Activated effector memory CD4-positive, alpha-beta T cell treated with Interleukin-2 at 50 U/mL for 16 hours (primary cell): ENCODE results near the gene CAVIN1.
"Not testable (repeated sequence)": the region's sequence is repeated elsewhere in the genome, so short reads cannot be mapped to it uniquely, and the experiment has no call there.

ENCODE experiments used
- DNase-seq: peaks from one replicate; pipeline ENCODE4 v3.0.0-alpha.2; 2020

Gene CAVIN1

DNA sequence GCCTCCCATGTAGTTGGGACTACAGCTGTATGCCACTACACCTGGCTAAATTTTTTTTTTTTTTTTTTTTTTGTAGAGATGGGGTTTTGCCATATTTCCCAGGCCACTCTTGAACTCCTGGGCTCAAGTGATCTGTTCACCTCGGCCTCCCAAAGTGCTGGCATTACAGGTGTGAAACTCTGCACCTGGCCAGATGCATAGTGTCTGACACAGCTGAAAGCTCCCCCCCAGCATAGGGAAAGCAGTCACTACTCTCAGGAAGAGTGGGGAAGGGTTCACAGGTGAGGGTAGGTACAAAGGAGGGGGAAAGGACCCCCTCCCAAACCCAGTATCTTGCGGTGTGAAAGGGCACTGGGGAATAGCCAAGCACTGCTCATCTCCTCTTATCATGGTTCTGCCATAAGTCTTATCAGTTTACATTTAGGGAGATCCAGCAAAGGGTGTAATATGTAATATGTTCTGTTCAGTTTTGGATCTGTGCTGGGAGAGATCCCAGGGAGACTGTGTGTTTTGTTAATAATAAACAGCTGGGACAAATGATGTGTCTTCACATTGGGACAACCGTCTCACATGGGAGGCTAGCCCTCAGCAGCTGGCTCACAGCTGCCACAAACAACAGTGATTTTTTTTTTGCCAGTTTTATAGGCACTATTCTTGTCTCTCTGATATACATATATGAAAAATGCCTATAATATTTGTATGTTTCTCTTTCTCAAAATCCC, 6.8 kb upstream of the CAVIN1 start:
- DNase-seq: no peak

DNA sequence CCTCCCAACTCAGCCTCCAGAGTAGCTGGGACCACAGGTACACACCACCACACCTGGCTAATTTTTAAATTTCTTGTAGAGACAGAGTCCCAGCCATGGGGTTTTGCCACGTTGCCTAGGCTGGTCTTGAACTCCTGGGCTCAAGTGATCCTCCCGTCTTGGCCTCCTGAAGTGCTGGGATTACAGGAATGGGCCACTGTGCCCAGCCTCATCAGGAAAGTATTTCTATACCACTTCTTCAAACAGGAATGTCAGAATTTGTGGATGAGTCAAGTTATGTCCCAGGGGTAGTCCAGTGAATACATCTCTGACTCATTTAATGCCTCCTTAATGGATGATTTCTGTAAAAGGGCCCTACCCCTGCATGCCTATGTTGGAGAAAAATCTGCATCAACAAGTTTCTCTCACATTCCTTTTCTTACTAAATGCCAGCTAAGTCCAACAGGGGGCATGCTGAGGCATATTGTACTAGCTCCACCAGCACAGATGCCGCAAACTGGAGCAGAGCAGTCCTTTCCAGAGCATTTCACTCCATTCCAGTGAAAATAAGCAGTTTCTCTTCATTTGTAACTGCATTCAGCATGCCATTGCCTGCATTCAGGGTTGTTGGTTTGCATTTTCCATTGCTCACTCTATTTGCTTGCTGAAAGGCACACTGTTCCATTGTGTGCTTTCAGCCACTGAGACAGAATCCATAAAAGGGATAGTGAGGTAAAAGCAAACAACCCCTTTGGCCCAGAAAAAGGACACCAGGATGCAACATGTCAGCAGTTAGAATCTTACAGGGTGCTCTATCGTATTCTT, 5.3 kb upstream of the CAVIN1 start:
- no peak for DNase-seq

DNA sequence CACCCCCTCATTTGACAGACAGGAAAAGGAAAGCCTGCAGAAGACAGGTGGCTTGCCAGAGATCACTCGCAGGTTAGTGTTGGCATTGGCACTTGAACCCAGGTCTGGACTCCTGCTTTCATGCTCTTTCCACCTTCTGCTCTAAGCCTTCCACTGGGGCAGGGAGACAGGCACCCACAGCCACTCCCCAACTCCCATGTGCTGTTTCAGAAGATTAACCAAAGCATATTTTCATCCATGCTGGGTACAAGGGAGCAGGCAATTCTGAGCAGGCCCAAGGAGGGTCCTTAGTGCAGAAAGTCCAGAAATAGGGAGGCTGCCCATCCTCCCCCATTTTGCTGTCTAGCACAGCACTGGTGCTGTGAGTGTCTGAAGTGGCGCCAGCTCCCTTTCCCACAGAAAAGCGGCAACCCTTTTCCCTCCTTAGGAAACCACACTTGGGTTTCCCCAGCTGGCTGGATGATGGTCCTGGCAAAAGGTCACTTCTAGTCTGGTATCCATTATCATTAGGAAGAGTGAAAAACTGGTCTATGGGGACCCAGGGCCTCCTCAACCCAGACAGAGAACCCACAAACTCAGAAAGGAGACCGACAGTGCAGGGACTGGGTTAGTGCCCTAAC, 2.0 kb upstream of the CAVIN1 start:
- DNase-seq: no peak

DNA sequence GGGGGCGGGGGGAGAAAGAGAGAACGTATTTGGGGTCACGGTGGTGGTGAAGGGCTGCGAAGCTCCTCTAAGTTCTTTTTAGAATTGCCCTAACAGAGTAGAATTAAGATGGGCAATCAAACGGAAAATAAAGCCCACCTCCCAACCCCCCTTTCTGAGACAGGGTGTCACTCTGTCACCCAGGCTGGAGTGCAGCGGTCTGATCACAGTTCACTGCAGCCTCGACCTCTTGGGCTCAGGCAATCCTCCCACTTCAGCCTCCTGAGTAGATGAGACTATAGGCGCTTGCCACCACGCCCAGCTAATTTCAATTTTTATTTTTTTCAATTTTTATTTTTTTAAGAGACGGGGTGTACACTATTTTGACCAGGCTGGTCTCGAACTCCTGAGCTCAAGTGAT, 710 bp upstream of the CAVIN1 start:
- no peak for DNase-seq

DNA sequence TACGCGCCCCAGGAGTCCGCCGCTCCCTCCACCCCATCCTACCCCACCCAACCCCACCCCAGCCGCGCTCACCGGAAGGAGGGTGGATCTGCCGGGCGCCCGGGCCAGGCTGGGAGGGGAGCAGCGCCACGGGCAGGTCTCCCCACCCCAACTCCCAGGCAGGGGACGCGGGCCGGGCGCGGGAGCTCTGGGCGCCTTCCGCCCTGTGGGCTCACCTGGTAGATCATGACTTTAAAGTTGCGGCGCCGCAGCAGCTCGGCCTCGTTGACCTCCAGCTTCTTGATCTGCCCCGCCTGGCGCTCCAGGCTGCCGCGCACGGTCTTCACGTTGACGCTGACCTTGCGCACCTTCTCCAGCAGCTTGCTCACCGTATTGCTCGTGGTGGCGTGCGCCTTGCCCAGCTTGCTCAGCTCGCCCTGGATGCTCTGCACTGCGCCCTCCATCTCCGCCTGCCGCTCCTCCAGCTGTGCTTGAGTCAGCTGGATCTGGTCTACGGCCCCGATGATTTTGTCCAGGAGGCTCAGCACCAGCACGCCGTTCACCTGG, 571 bp downstream of the CAVIN1 start:
- no peak for DNase-seq

DNA sequence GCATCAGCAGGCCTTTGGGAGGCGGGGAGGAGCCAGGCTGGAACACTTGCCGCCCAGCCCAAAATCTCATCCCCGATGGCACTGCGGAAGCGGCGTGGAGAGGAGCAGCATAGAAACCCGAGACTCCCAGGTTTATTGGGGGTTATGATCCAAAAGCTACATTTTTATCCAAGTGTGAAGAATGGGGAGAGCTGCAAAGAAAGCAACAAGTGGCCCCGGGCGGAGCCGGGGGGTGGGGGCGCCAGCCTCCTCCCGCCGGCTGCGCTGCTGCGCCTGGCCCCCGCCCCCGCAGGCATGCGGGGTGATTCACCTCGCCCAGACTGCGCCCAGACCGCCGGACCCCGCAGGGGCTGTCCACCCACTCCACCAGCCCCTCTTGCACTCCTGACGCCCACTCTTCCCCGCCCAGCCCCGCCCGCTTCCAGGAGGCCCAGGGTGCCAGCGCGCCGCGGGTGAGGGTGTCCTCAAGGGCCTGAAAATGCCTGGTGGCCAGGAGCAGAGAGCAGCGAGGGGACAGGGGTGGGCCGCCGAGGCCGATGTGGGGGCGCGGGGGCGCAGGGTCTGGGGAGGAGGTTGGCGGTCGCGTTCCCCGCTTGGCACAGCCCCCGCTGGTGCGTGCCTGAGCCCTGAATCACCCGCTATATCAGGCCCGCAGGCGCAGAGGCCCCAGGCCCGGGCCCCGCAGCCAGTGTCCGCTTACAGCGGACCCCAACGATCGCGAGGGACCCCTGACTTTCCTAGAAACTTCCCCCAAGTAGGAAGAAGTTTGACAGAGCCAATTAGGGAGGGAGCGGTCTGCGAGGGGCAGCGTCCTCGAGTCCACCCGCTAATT, 1.3 kb downstream of the CAVIN1 start:
- no peak for DNase-seq

DNA sequence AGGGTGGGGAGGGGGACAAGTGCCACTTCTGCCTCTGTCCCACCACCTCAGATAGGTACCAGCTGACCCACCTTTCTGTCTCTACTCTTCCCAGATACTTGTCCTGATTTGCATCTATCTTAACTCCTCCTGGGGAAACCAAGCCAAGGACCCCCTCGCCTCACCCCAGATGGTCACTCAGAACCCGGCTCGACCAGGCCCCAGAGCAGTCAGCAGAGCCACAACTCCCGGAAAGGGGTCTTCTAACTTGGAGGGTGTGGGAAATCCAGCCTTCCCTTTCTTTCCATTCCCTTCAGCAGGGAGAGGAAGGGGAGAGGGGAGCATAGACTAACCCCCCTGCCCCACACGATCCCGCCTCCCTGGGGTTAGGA, 1.9 kb downstream of the CAVIN1 start:
- DNase-seq: no peak

DNA sequence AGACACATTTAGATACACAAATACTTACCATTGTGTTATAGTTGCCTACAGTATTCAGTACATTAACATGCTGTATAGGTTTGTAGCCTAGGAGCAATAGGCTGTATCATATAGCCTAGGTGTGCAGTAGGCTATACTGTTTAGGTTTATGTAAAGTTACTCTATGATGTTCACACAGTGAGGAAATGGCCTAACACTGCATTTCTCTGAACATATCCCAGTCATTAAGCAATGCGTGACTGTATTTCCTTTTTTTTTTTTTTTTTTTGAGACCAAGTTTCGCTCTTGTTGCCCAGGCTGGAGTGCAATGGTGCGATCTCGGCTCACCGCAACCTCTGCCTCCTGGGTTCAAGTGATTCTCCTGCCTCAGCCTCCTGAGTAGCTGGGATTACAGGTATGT, 5.1 kb downstream of the CAVIN1 start:
- not testable (repeated sequence) for DNase-seq

DNA sequence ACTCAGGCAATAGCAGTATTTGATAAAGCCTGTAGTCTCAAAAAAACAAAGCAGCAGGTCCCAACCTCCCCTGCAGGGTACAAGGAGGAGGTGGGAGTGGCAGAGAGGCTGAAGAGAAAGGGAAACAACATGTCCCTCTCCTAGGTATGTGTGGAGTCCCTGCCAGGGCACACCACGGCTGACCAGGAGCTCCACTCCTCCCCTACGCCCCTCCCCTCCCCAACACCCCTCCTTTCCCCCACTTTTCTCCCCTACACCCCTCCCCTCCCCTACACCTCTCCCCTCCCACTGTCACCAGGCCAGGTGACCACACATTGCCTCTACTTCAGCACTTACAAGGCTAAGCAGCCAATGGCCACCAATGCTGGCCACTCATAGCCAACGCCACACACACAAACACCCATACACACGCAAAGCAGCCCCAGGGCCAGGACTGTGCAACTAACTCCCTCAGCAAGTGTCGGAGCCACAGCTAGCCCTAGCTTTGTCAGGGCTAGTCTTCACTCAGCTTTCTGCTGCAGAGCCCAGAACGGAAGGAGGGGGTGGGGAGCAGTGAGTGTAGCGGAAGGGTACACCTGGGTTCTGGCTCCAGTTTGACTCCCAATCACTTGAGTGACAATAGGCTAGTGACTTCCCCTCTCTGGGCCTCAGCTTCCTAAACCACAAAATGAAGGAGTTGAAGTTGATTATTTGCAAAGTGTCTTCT, 8.2 kb downstream of the CAVIN1 start:
- peak; percentile 37 for DNase-seq

DNA sequence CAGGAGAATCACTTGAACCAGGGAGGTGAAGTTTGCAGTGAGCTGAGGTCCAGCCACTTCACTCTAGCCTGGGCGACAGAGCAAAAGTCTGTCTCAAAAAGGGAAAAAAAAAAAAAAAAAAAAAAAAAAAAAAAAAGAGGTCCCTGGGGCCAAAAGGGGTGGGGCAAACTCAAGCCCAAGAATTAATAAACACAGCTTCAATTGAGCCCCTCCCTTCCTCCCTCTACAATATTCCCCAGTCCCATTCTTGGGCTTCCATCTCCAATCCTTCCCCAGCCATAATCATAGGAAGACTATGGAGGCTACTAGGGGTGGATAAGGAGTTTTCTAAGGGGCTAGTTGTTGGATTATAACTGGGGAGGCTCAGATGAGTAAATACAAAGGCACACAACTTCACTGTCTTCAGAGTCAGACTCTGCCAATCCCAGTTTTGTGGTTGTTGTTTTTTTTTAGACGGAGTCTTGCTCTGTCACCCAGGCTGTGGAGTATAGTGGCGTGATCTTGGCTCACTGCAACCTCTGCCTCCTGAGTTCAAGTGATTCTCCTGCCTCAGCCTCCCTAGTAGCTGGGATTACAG, 9.5 kb downstream of the CAVIN1 start:
- DNase-seq: no peak

DNA sequence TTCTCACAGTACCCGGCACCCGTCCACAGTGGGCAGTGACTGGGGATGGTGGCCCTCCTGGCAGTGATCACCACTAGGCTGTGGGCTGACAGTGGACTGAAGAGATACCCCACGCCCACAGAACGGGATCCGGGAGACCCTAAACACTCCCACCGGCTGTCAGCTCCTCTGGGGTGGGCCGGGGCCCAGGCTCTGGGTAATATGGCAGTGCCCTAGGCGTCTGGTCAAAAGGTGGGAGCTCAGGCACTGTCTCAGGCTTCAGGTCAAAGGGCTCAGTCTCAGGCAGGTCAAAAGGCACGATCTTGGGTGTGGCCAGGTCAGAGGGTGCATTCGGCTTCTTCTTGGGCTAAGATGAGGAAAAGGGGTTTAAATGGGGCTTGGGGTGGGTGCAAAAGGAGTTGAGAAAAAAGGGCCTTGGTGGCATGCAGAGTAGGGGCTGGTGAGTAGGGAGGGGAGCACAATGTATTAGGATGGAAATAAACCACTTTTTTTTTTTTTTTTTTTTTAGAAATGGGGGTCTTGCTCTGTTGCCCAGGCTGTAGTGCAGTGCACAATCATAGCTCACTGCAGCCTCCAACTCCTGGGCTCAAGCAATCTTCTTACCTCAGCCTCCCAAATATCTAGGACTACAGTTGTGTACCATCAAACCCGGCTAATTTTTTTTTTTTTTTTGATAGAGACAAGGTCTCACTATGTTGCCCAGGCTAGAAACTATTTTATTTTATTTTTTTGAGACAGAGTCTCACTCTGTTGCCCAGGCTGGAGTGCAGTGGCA, 11.0 kb downstream of the CAVIN1 start:
- DNase-seq: no peak

DNA sequence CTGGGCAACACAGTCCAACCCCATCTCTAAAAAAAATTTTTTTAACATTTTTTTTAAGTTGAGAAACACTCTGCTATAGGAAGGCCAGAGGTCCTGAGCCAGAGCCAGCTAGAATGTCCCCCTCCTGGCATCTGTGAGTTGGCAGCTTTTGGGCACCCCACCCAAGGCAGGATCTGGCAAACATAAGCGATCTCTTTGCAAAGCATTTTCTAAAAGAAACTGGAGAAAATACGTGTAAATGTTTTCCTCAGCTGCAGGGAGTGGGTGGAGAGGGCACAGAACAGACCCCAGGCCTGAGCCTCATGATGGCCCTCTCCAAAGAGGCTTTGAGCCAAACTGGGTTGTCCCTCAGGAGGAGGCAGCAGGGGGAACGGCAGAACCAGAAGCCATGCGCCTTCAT, 11.7 kb downstream of the CAVIN1 start:
- no peak for DNase-seq

DNA sequence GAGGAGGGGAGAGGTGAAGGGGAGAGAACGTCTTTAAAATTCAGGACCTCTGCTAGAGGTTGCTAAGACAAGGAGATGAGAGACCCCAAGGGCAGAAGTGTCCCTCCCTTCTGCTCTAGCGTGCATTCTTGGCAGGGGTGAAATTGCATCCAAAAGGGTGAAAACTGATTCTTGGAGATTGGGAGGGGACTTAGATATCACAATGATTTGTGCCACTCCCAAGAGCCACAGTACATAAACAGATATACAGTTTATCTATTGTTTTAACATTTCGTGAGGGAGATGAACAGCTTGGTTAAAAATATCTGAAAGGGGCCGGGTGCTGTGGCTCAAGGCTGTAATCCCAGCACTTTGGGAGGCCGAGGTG, 12.8 kb downstream of the CAVIN1 start:
- no peak for DNase-seq

DNA sequence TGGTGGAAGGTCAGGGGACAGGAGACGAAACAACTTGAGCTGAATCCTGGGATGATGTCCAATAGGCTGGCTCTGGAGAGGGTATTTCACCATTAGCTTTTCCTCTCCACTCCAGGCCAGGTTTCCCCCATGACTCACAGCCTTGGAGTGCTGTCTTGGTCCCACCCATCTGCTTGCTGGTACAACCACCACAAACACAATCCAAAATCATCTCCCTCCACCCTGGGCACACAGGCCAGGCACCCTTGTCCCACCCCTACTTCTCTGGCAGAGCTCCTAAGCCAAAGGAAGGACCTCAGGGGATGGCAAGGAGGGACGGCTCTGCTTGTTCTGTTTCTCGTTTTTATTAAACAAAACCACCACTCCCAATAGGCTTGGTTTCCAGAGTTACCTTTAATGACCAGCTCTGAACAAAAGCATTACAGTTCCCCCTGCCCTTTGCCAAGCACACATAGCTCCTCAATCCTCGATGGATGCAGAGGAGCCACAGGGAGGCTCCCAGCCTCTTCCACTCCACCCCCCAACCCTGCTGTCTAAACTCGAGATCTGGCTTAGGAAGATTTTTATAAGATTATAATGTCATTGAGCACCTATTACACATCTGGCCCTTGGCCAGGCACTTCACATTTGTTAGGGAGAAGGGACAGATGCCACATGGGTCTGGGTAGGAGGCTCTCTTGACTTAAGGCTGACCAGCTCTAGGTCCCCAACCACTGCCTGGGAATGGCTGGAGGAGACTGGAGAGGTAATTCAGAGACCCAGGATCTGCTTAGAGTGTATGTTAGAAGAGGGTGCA, 13.3 kb downstream of the CAVIN1 start:
- DNase-seq: no peak

DNA sequence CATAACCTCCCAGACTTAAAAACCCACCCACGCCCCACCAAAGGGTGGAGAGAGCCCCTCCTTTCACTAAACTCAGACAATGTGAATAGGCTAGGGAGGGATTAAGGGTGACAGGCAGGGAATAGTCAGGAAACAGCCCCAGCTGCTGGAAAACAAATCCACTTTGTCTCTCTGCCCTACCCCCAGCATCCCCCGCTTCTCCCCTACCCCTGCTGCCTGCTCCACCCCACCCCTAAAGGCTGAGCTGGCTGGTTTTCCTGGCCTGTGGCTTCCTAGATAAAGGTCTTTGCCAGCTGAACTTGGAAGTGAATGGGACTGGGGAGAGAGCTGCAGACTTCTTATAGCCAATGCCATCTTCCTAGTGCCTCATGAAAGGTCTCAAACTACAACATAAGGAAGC, 15.0 kb downstream of the CAVIN1 start:
- DNase-seq: no peak

DNA sequence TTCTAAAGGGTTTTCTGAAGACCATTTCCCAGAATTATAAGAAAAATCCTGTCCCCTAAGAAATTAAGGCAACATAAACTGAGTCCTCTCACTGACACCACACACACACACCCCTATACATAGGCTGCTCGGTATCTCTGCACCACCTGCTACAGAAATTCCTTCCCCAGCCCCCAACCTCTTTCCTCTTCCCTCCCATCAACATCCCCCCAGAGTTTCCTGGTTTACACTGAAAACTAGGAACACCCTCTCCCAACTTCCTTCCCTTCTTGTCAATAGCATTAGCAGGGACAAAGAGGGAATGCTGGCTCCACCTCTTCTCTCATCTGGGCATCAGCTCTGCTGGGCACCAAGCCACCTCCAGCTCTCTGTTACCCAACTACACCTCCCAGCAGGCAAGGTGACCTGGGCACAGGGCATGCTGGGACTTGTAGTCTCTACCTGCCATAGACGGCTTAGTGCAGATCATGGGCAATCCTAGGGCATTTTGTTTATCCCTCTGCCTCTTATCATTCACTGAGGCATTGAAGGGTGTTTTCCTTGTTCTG, 15.7 kb downstream of the CAVIN1 start:
- DNase-seq: peak; percentile 39

DNA sequence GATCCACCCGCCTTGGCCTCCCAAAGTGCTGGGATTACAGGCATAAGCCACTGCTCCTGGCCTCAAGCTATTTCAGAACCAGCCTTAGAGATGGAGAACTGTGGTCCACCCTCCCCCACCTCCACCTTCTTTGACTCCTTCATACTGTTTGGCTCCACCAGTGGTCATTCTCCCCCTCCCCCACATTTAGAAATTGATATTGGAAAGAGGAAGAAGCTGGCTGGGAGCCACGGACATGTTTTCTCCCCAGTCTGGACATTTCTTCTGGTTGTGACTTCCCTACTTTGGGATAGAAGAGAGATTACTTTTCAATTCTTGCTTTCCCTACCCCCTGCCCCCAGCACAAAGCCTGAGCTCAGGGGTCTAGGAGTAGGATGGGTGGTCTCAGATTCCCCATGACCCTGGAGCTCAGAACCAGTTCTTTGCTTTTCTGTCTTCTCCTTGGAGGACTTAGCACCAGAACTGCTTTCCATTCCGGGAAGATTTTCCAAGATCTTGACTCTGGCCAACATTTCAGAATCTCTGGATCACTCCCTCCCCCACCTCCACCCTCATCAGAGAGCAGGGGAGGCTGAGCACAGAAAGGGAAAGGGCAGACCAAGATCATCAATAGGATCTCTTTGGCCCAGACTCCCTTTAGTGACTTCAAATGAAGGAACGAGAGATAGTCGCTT, 16.3 kb downstream of the CAVIN1 start:
- DNase-seq: no peak

DNA sequence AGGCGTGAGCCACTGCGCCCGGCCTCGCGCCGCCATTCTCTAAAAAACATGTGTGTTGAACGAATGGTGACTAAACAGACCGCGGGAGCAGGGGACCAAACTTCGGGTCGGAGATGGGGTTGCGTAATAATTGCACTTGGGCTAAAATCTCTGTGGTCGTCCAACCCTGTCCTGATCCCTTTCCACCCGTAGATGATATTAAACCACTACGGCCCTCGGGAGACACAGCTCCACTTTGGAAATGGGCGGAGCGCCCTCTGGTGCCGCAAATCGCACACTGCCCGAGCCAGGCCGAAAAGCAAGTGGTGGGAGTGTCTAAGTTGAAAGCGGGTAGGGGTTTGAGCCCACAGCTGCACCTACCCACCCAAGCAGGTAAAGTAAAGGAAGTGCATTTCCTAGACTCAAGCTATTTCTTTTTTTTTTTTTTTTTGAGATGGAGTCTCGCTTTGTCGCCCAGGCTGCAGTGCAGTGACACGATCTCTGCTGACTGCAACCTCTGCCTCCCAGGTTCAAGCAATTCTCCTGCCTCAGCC, 17.0 kb downstream of the CAVIN1 start:
- DNase-seq: peak; percentile 69

DNA sequence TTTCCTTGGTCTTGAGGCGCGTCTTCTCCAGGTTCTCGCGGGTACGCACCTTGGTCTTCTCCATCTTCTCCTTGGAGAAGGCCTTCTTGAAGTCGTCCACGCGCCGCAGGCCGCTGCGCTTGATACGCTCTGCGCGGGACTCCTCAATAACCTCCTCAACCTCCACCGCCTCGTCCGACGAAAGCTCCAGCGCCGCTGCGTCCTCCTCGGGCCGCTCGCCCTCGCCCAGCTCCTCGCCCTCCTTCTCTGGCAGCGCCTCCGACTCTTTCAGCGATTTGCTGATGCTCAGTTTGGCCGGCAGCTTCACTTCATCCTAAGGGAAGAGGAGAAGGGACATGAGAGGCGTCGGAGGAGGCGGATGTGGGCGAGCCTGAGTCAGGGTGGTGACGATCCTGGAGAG, 18.0 kb downstream of the CAVIN1 start:
- DNase-seq: no peak
